GM18873 (cell line): Measurements from ENCODE around the gene HS6ST3.
"Not testable (repeated sequence)": the region's sequence is repeated elsewhere in the genome, so short reads cannot be mapped to it uniquely, and the experiment has no call there.

Experiments
- ATAC-seq: cut with Tn5 transposase; IDR thresholded peaks from one replicate; pipeline ENCODE4 v1.9.1; 2021; ENCODE audit warnings: mild to moderate bottlenecking, moderate library complexity, moderate number of reproducible peaks; ENCODE audit not compliant: unreplicated experiment, low FRiP score

Gene HS6ST3

DNA sequence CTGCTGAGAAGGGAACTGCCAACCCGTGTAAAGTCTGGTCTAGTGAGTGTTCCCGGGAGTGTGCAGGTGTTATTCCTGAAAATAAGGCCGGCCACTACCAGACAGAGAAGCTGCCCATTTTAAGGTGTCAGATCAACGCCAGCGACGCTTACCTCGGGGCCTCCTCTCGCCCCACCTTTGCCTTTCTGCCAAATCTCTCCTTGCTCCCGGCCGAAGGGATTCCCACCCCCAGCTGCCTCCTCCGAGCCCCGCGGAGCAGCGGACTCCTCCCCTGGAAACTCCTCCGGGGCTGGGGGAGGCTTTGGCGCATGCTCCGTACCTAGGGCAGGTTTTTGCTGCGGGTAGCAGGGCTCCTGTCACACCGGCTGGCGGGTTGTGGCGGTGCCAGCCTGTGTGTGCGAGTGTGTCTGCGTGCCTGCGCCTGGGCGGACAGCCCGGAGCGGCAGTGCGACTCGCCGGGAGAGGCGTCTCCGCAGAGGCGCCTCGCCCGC, at the start of gene HS6ST3:
Gene HS6ST3 (plus strand): TSS at position 359 of the 491 bp plus-strand sequence.
- ATAC-seq = no peak

DNA sequence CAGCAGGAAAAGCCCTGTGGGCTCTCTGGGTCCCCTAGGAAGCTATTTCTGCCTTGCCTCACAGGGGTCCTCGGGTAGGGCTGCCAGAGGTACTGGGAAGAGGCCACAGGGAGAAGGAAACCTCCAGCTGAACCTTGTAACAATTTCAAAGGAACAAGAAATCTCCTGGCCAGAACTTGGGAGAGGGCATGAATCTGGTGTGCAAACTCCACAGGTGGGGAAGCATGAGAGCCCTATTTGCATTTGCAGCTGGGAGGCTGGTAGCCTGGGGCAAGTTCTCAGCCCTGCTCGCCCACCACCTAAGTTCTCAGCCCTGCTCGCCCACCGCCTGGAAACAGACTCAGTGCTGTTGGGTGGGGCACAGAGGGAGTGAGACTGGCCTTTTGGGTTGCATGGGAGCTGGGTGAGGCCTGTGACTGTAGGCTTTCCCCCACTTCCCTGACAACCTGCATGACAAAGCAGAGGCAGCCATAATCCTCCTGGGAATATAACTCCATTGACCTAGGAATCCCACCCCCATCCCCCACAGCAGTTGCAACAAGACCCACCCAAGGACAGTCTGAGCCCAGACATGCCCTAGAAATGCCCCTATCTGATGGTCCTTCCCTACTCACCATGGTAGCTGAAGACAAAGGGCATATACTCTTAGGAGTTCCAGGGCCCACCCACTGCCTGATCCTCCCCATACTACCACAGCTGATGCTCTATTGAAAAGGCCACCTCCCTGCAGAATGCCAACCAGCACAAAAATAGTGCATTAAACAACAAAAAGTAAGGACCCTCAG, 48.4 kb upstream of the HS6ST3 start:
- no peak for ATAC-seq

DNA sequence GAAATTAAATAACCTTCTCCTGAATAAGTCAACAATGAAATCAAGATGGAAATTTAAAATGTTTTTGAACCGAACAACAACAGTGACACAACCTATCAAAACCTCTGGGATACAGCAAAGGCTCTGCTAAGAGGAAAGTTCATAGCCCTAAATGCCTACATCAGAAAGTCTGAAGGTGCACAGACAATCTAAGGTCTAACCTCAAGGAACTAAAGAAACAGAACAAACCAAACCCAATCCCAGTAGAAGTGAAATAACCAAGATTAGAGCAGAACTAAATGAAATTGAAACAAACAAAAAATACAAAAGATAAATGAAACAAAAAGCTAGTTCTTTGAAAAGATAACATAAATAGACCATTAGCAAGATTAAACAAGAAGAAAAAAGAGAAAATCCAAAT, 45.7 kb upstream of the HS6ST3 start:
- ATAC-seq = no peak

DNA sequence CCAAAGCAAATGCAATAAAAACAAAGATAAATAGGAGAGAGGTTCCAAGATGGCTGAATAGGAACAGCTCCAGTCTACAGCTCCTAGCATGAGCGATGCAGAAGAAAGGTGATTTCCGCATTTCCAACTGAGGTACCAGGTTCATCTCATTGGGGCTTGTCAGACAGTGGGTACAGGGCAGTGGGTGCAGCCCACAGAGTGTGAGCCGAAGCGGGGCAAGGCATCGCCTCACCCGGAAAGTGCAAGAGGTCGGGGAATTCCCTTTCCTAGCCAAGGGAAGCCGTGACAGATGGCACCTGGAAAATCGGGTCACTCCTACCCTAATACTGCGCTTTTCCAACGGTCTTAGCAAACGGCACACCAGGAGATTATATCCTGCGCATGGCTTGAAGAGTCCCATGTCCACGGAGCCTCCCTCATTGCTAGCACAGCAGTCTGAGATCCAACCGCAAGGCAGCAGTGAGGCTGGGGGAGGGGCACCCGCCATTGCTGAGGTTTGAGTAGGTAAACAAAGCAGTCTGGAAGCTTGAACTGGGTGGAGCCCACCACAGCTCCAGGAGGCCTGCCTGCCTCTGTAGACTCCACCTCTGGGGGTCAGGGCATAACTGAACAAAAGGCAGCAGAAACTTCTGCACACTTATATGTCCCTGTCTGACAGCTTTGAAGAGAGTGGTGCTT, 43.3 kb upstream of the HS6ST3 start:
- ATAC-seq = not testable (repeated sequence)

DNA sequence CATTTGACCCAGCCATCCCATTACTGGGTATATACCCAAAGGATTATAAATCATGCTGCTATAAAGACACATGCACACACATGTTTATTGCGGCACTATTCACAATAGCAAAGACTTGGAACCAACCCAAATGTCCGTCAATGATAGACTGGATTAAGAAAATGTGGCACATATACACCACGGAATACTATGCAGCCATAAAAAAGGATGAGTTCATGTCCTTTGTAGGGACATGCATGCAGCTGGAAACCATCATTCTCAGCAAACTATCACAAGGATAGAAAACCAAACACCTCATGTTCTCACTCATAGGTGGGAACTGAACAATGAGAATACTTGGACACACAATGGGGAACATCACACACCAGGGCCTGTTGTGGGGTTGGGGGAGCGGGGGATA, 39.0 kb upstream of the HS6ST3 start:
- ATAC-seq = not testable (repeated sequence)

DNA sequence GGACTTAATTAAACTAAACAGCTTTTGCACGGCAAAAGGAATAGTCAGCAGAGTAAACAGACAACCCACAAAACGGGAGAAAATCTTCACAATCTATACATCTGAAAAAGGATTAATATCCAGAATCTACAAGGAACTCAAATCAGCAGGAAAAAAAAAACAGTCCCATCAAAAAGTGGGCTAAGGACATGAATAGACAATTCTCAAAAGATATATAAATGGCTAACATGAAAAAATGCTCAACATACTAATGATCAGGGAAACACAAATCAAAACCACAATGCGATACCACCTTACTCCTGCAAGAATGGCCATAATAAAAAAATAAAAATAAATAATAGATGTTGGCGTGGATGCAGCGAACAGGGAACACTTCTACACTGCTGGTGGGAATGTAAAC, 38.4 kb upstream of the HS6ST3 start:
- not testable (repeated sequence) for ATAC-seq

DNA sequence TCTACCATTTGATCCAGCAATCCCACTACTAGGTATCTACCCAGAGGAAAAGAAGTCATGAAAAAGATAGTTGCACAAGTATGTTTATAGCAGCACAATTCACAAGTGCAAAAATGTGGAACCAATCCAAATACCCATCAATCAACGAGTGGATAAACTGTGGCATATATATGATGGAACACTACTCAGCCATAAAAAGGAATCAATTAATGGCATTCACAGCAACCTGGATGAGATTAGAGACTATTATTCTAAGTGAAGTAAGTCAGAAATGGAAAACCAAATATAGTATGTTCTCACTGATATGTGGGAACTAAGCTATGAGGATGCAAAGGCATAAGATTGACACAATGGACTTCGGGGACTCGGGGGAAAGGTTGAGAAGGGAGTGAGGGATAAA, 38.0 kb upstream of the HS6ST3 start:
- ATAC-seq = not testable (repeated sequence)

DNA sequence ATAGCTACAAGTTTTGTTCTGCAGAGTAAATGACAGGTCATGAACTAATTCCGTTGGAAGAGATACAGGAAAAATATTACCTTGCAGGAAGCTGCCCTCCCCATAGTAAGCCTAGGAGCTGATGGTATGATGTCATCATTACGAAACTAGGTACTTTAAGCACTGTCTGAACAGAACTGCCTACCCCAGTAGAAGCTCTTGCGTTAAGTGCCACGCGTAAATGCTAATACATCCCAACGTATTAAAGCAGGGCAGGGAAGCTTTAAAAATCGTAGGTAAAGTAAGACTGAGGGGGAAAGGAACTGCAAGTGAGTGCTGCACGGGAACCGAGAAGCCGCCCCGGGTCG, 37.3 kb upstream of the HS6ST3 start:
- ATAC-seq = peak; percentile 50

DNA sequence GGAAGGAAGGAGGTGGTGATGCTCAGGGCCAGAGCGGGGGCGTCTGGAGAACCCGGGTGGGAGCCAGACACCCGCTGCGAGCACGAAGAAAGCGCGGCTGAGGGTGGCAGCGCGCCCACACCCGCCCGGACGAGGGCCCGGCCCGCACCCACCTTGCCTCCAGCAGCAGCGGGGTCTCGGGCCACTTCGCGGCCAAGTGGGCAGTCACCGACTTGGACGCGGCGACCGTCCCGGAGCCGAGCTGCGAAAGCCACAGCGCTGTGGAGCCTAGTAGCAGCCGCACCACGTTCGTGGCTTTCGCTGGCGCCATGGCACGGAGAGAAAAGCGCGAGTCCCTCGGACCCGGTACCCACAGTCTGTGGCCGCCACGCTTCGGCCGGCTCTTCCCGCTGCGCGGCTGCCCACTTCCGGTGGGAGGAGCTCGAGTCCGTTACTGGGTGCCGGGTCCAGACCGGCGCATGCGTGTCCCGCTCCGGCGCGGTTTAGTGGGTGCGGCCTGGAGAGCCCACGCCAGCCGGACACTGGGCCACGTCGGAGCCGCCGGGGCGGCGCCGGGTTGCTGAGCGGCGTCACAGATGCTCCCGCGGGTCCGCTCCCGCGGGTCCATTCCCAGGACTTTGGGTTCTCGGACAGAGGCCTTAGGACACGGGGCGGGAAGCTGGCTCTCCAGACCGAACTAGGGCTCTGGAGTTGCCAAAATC, 36.8 kb upstream of the HS6ST3 start, which contains the start of gene UGGT2:
Gene UGGT2 (minus strand): TSS at position 399 of the 701 bp plus-strand sequence. CDS start 89 bp downstream, at position 310.
- peak; percentile 95 for ATAC-seq

DNA sequence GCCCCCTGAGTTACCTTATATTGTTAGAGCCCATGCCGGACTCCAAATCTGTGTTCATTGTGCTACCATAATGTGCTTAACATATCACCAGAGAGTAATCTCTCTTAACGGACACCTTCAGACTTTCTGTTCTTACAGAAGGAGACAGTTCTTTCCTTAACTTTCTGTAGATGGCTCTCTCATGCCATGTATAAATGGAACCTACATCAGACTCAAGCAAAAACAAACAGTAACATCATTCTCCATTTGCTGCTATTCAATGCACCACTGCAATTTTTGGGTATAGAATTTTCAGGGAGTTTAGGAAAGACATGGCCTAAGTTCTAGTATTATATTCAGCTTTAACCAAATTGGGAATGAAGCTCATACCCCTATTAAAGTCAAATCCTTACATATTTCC, 24.1 kb upstream of the HS6ST3 start:
- no peak for ATAC-seq

DNA sequence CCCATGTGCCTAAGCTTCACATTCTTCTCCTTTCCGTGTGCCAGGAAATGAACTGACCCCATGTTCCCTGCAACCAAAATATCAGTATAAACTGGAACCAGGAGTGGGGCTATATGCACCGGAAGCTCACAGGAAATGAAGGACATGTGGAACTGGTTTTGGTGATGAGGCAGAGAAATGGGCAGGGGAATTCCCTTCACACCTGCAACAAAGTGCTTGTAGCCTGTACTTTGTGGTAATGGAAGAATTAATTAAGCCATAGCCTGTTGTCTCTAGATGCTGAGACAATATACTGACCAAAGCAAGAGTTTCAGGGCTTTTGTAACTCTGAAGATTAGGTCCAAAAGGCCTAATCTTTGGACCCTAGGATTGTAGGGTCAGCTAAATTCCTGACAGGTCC, 21.2 kb upstream of the HS6ST3 start:
- ATAC-seq = no peak

DNA sequence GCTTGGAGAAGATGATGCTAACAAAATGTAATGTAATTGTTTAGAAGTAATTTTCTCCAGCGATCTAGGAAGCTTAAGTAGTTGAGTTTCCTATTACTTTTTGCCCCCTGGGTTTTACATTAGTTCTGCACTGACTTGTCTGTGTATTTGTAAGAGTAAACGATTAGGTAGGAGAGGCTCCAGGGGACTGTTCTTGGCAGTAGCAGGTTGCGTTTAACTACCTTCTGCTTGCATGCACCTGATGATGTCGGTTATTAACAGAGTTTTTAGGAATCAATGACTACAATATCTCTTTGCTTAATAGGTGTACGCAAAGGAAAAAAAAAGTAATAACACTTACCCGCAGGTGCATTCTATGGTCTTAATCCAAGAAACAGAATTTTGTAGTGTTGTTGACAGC, 18.4 kb upstream of the HS6ST3 start:
- no peak for ATAC-seq

DNA sequence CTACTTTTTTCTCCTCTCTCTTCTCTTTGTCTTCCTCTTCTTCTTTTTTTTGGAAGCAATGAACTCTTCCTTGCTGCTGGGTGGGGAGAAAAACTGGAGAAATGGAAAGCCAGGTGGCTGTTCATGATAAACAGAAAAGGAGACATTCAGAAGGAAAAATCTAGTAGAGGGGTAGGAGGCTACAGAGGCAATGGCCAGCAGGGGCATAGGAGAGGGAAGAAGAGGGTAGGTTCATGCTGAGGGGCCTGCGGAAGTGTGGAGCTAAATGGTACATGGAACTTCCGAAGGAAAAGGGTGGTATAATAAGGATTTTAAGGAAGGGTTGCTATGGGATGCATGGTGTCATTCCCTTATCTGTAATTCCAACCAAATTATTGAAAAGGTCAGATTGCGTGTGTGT, 17.5 kb upstream of the HS6ST3 start:
- ATAC-seq = no peak

DNA sequence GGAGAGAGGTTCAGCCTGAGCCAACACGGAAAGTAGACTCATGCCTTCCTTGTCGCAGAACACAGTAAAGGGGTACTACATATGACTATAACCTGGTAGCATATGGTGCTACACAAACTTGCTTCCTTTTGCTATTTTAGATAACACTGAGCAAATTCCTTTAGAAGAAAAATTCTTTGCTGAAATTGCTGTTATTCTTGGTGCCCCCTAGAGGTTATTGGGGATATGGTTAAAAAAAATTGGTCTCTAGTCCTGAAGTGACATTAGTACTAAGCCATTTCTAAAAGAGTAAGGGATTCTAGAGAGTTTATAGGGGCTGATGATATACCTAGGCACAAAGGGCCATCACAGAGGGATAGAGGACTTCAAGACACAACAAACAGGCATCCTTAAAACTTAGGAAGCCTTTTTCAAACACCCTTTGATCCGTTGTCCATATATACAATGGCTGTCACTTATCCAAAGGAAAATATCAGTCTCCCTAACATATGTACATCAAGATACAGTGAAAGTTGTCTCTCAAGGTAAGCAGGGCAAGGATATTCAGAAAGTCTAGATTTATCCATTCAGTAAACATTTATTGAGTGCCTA, 13.9 kb upstream of the HS6ST3 start:
- no peak for ATAC-seq

DNA sequence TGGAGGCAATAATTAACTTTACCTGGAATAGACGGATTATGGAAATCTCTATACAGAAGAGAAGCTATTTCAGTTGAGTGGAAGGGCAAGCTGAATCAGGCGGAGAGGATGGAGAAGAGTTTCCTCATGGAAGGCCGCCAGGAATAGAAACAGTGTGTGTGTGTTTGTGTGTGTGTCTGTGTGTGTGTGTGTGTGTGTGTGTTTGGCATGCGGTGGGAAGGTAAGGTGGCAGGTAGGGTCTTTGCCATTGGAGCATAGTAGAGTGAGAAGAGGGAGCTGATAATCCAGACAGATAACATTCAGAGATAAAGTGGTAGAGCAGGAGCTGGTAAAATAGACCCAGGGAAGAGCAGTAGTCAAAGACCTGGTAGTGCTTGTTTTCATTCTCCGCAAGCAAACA, 9.2 kb upstream of the HS6ST3 start:
- ATAC-seq = no peak

DNA sequence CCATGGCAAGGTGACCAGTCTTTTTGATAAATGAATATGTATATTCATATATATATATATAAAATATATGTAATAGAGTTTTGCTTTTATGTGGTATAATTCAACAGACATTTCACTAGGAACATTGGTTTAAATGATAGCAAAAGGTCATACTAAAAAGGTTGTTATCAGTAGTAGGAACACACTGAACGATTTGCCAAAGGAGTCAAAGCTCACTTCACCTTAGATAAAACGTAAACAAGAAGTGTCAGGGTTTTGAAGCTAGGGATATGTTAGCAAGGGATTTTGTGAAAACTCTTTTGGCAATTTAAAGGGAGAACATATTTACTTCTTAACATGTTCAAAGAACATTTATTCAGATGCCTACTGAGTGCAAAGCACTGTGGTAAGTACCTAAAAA, 8.0 kb upstream of the HS6ST3 start:
- ATAC-seq = no peak

DNA sequence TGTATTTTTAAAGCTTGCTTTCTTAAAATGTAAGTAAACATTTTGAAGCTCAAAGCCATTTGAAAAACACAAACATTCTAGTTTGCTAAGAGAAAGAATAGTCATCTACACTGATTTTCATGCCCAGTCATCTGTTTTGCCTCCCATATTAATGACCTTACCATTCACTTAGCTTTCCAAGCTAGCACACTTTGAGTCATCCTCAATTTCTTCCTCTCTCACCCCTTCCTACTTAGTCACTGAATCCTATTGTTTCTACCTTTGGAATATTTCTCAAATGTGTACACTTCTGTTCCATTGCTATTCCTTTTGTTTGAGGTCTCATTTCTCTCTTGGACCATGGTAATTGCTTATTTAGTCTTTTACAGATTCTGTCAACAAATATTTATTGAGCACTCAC, 7.3 kb upstream of the HS6ST3 start:
- ATAC-seq = no peak

DNA sequence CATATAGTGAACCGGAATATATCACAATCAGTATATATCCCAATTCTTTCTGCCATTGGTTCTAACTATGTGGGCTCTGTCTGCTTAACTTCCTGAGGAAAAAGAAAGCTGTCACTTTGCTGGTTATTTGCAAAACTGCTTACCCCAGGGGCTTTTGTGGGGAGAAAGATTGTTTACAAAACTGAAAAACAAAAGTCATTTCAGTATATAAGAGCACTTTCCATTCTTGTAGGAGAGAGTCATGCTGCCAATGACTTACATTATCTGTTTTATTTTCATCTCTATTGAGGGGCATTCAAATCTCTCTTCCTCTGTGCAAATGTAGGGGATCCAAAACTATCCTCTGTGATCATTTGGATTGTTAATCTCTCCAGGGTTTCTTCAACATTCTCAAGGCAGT, 3.2 kb upstream of the HS6ST3 start:
- no peak for ATAC-seq

DNA sequence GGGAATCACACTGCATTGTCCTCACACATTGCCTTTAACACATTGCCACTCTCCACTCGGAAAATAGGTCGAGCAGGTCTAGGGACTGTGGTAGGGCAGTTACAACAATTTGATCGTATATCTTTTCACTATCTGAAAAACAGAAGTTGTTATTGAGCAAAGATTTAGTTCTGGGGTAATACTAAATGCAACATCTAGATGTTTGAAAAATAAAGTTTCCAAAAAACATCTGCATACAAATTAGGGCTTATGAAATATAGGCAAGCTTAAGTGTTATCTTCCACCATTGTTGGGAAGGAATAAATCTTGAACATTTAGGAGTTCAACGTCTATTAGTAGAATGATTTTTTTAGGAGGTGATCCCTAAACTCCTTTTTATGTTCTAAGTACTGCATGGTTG, 768 bp upstream of the HS6ST3 start:
- no peak for ATAC-seq

DNA sequence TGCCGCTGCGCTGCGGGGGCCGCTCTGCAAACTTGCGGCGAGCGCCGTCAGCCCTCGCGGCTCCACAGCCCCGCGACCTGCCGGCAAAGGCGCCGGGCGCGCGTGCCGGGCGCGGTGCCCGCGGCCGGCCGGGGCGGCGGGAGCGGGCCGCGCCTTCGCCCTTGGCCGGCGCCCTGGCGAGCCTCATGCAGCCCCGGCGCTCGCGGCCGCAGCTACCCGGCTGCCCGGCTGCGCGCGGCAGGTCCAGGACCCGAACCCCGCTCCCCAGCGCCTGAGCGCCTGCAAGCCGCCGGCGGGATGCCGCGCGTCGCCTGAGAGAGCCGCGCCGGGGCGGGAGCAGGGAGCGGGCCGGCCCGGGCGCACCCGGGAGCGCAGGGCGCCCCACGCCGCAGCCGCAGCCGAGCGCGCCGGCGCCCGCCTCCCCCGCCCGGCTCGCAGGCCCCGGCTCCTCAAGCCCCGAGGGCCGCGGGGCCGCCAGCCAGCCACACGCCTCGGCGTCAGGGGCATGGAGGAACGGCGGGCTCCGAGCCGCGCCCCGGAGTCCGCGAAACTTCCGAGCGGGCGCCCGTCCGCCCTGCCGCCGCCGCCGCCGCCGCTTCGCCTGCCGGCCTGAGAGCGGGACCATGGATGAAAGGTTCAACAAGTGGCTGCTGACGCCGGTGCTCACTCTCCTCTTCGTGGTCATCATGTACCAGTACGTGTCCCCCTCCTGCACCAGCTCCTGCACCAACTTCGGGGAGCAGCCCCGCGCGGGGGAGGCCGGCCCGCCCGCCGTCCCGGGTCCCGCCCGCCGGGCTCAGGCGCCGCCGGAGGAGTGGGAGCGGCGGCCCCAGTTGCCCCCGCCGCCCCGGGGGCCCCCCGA, 564 bp downstream of the HS6ST3 start:
- ATAC-seq = no peak
